ENCODE results near the gene ARSD.
"Not testable (repeated sequence)": the region's sequence is repeated elsewhere in the genome, so short reads cannot be mapped to it uniquely, and the experiment has no call there.

ARSD gene

GRCh38 chrX:2967584-2967983 is 38.4 kb upstream of the ARSD start:
- Histone ChIP-seq H3K27me3 (ENCODE audit: insufficient read depth, low read length) (no peaks in the 10 kb centered on the region), H3K9me2 (ENCODE audit: low read depth, low read length) (no peaks in the 10 kb centered on the region), H3K27ac (ENCODE audit: low read depth, low read length, poor library complexity, severe bottlenecking) (no peak overlapping the region), H3K79me2 (ENCODE audit: insufficient read depth, low read length) (no peaks in the 10 kb centered on the region), H3K9me3 (ENCODE audit: low read length) (no peaks in the 10 kb centered on the region), H4K20me1 (ENCODE audit: insufficient read depth, low read length) (no peaks in the 10 kb centered on the region), H2AFZ (ENCODE audit: low read length) (no peak overlapping the region), H3K36me3 (ENCODE audit: insufficient read depth, low read length) (no peaks in the 10 kb centered on the region), H3K4me3 (ENCODE audit: low read depth, low read length, poor library complexity, severe bottlenecking) (no peak overlapping the region), H3K9ac (ENCODE audit: low read length) (no peak overlapping the region), H3F3A (ENCODE audit: insufficient read depth, low read length) (no peaks in the 10 kb centered on the region), H3K4me1 (ENCODE audit: insufficient read depth, low read length, severe bottlenecking) (no peaks in the 10 kb centered on the region), H3K4me2 (ENCODE audit: low read length) (no peak overlapping the region)
- TF ChIP-seq EZH2 (IDR thresholded peaks at IDR 0.05; ENCODE audit: borderline replicate concordance, low read length) (no peak), CTCF (IDR thresholded peaks at IDR 0.05; ENCODE audit: low read length) (no peak)

- no peak for TF ChIP-seq CTCF (IDR thresholded peaks at IDR 0.05; ENCODE audit: low read length)
- no peak for TF ChIP-seq EZH2 (IDR thresholded peaks at IDR 0.05; ENCODE audit: borderline replicate concordance, low read length)
- H3K9me3 ChIP-seq (ENCODE audit: low read length): no peaks in the 10 kb centered on the region
- H3K9me2 ChIP-seq (ENCODE audit: low read depth, low read length): no peaks in the 10 kb centered on the region
- H3K9ac ChIP-seq (ENCODE audit: low read length): no peak overlapping the region
- no peaks in the 10 kb centered on the region for H3F3A ChIP-seq (ENCODE audit: insufficient read depth, low read length)
- no peaks in the 10 kb centered on the region for H3K4me1 ChIP-seq (ENCODE audit: insufficient read depth, low read length, severe bottlenecking)
- H3K4me3 ChIP-seq (ENCODE audit: low read depth, low read length, poor library complexity, severe bottlenecking): no peak overlapping the region
- no peak overlapping the region for H2AFZ ChIP-seq (ENCODE audit: low read length)
- no peak overlapping the region for H3K4me2 ChIP-seq (ENCODE audit: low read length)
- no peaks in the 10 kb centered on the region for H4K20me1 ChIP-seq (ENCODE audit: insufficient read depth, low read length)
- no peaks in the 10 kb centered on the region for H3K79me2 ChIP-seq (ENCODE audit: insufficient read depth, low read length)
- no peak overlapping the region for H3K27ac ChIP-seq (ENCODE audit: low read depth, low read length, poor library complexity, severe bottlenecking)
- H3K36me3 ChIP-seq (ENCODE audit: insufficient read depth, low read length): no peaks in the 10 kb centered on the region
- H3K27me3 ChIP-seq (ENCODE audit: insufficient read depth, low read length): no peaks in the 10 kb centered on the region
These were observed 37.9 kb upstream of the ARSD start for GRCh38 chrX:2967012-2967411.

- TF ChIP-seq EZH2 (IDR thresholded peaks at IDR 0.05; ENCODE audit: borderline replicate concordance, low read length) (no peak), CTCF (IDR thresholded peaks at IDR 0.05; ENCODE audit: low read length) (no peak)
- Histone ChIP-seq H3K27ac (ENCODE audit: low read depth, low read length, poor library complexity, severe bottlenecking) (no peak overlapping the region), H3K9me2 (ENCODE audit: low read depth, low read length) (no peaks in the 10 kb centered on the region), H3K79me2 (ENCODE audit: insufficient read depth, low read length) (no peaks in the 10 kb centered on the region), H3K9me3 (ENCODE audit: low read length) (no peaks in the 10 kb centered on the region), H2AFZ (ENCODE audit: low read length) (no peak overlapping the region), H3K4me3 (ENCODE audit: low read depth, low read length, poor library complexity, severe bottlenecking) (no peak overlapping the region), H3K27me3 (ENCODE audit: insufficient read depth, low read length) (no peaks in the 10 kb centered on the region), H3K9ac (ENCODE audit: low read length) (no peak overlapping the region), H3K4me2 (ENCODE audit: low read length) (no peak overlapping the region), H3K36me3 (ENCODE audit: insufficient read depth, low read length) (no peaks in the 10 kb centered on the region), H3F3A (ENCODE audit: insufficient read depth, low read length) (no peaks in the 10 kb centered on the region), H4K20me1 (ENCODE audit: insufficient read depth, low read length) (no peaks in the 10 kb centered on the region), H3K4me1 (ENCODE audit: insufficient read depth, low read length, severe bottlenecking) (no peaks in the 10 kb centered on the region)
These were observed 36.8 kb upstream of the ARSD start for GRCh38 chrX:2965965-2966364.

- H3K9me3 ChIP-seq (ENCODE audit: low read length); H3K4me3 ChIP-seq (ENCODE audit: low read depth, low read length, poor library complexity, severe bottlenecking); H3K79me2 ChIP-seq (ENCODE audit: insufficient read depth, low read length); H4K20me1 ChIP-seq (ENCODE audit: insufficient read depth, low read length); H3K9ac ChIP-seq (ENCODE audit: low read length); H3K36me3 ChIP-seq (ENCODE audit: insufficient read depth, low read length); H3K27me3 ChIP-seq (ENCODE audit: insufficient read depth, low read length); H3K4me1 ChIP-seq (ENCODE audit: insufficient read depth, low read length, severe bottlenecking); H3K4me2 ChIP-seq (ENCODE audit: low read length); H3K9me2 ChIP-seq (ENCODE audit: low read depth, low read length); H3F3A ChIP-seq (ENCODE audit: insufficient read depth, low read length); H2AFZ ChIP-seq (ENCODE audit: low read length); H3K27ac ChIP-seq (ENCODE audit: low read depth, low read length, poor library complexity, severe bottlenecking): not testable (repeated sequence)
These were observed 35.1 kb upstream of the ARSD start for GRCh38 chrX:2963992-2964794.

- H2AFZ ChIP-seq (ENCODE audit: low read length); H4K20me1 ChIP-seq (ENCODE audit: insufficient read depth, low read length); H3K79me2 ChIP-seq (ENCODE audit: insufficient read depth, low read length); H3K36me3 ChIP-seq (ENCODE audit: insufficient read depth, low read length); H3F3A ChIP-seq (ENCODE audit: insufficient read depth, low read length); H3K9me3 ChIP-seq (ENCODE audit: low read length); H3K4me3 ChIP-seq (ENCODE audit: low read depth, low read length, poor library complexity, severe bottlenecking); H3K4me2 ChIP-seq (ENCODE audit: low read length); H3K27ac ChIP-seq (ENCODE audit: low read depth, low read length, poor library complexity, severe bottlenecking); H3K4me1 ChIP-seq (ENCODE audit: insufficient read depth, low read length, severe bottlenecking); H3K9ac ChIP-seq (ENCODE audit: low read length); H3K9me2 ChIP-seq (ENCODE audit: low read depth, low read length); H3K27me3 ChIP-seq (ENCODE audit: insufficient read depth, low read length): not testable (repeated sequence)
These were observed 34.3 kb upstream of the ARSD start for GRCh38 chrX:2963449-2963848.
